ENCODE results near the gene COL18A1.

Gene COL18A1

DNA sequence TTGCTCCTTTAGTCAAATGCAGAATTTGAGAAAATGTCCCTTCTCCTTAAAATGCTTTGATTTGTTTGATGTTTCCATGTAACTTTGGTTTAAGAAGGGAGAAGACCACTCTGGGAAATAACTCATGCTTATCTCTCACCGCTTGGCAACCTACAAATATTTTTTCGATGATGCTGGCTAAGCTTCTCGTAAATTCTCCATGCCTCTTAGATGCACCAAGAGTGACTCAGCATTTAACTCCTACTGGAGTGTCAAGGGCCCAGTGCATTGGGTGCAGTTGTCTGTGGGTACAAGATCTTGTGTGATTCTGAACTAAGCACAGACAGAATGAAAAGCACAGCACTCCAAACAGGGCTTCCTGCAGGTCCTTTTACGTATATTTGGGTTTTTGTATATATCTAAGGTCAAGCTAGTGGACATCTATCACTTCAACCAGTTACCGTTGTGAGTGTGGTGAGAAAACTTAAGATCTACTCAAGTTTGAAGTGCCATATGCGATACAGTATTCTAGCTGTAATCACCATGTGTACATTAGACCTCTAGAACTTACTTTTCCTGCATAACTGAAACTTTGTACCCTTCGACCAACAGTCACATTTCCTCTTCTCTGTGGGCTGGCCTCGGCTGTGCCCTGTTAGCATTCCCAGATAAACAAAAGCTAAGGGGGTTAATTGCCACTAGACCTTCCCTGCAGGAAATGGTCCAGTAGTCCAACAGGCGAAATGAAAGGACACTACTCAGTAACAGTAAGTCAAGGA, 55.8 kb downstream of the COL18A1 start:
- no peak overlapping the region for H2AFZ ChIP-seq (ENCODE audit: low read length)
- H3K27me3 ChIP-seq (ENCODE audit: insufficient read depth, low read length, poor library complexity, severe bottlenecking): no peaks in the 10 kb centered on the region
- TF ChIP-seq EZH2phosphoT487 (IDR thresholded peaks at IDR 0.05; ENCODE audit: borderline replicate concordance) (no peak), CTCF (conservative IDR thresholded peaks at IDR 0.05; ENCODE audit: low read length) (no peak)
- no peak overlapping the region for H3K9ac ChIP-seq (ENCODE audit: low read depth, low read length, poor library complexity, severe bottlenecking)
- H3K36me3 ChIP-seq (ENCODE audit: insufficient read depth, low read length): no peaks in the 10 kb centered on the region
- H3K4me2 ChIP-seq (ENCODE audit: low read depth, low read length, poor library complexity, severe bottlenecking): no peak overlapping the region
- H3K79me2 ChIP-seq (ENCODE audit: insufficient read depth, low read length): no peaks in the 10 kb centered on the region
- H3K9me3 ChIP-seq (ENCODE audit: insufficient read depth, low read depth, low read length): no peaks in the 10 kb centered on the region
- no peak overlapping the region for H3K4me3 ChIP-seq (ENCODE audit: low read length, poor library complexity, severe bottlenecking)
- no peaks in the 10 kb centered on the region for H3K9me2 ChIP-seq (replicated peaks; ENCODE audit: low read depth, low read length)
- H3F3A ChIP-seq (ENCODE audit: low read depth): no peaks in the 10 kb centered on the region
- peaks cover 6% of the 10 kb centered on the region for H3K4me1 ChIP-seq (ENCODE audit: insufficient read depth, low read length, poor library complexity, severe bottlenecking)
- no peaks in the 10 kb centered on the region for H4K20me1 ChIP-seq (ENCODE audit: insufficient read depth, low read length, poor library complexity, severe bottlenecking)

DNA sequence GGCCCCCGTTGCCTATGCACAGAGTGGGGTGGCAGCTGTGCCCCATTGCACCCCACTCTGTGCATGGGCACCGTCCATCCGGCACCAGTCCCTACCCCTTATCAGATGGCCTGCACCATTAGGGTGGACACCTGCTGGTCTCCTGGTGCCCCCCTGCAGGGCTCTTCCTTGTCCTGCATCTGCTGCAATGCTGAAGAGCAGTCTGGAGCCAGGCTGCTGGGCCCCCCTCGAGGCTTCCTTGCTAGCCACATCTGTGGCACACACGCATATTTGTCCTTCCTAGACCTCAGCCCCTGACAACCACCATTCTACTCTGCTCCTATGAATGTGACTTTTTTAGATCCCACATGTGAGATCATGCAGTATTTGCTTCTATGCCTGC, 56.4 kb downstream of the COL18A1 start:
- H4K20me1 ChIP-seq (ENCODE audit: insufficient read depth, low read length, poor library complexity, severe bottlenecking): no peaks in the 10 kb centered on the region
- H3K4me2 ChIP-seq (ENCODE audit: low read depth, low read length, poor library complexity, severe bottlenecking): no peak overlapping the region
- no peaks in the 10 kb centered on the region for H3K27me3 ChIP-seq (ENCODE audit: insufficient read depth, low read length, poor library complexity, severe bottlenecking)
- H3K79me2 ChIP-seq (ENCODE audit: insufficient read depth, low read length): no peaks in the 10 kb centered on the region
- H3K9me3 ChIP-seq (ENCODE audit: insufficient read depth, low read depth, low read length): no peaks in the 10 kb centered on the region
- no peaks in the 10 kb centered on the region for H3F3A ChIP-seq (ENCODE audit: low read depth)
- H3K4me3 ChIP-seq (ENCODE audit: low read length, poor library complexity, severe bottlenecking): no peak overlapping the region
- H3K4me1 ChIP-seq (ENCODE audit: insufficient read depth, low read length, poor library complexity, severe bottlenecking): peaks cover 4% of the 10 kb centered on the region
- H2AFZ ChIP-seq (ENCODE audit: low read length): no peak overlapping the region
- TF ChIP-seq EZH2phosphoT487 (IDR thresholded peaks at IDR 0.05; ENCODE audit: borderline replicate concordance): no peak
- TF ChIP-seq CTCF (conservative IDR thresholded peaks at IDR 0.05; ENCODE audit: low read length): no peak
- no peaks in the 10 kb centered on the region for H3K9me2 ChIP-seq (replicated peaks; ENCODE audit: low read depth, low read length)
- no peaks in the 10 kb centered on the region for H3K36me3 ChIP-seq (ENCODE audit: insufficient read depth, low read length)
- no peak overlapping the region for H3K9ac ChIP-seq (ENCODE audit: low read depth, low read length, poor library complexity, severe bottlenecking)

DNA sequence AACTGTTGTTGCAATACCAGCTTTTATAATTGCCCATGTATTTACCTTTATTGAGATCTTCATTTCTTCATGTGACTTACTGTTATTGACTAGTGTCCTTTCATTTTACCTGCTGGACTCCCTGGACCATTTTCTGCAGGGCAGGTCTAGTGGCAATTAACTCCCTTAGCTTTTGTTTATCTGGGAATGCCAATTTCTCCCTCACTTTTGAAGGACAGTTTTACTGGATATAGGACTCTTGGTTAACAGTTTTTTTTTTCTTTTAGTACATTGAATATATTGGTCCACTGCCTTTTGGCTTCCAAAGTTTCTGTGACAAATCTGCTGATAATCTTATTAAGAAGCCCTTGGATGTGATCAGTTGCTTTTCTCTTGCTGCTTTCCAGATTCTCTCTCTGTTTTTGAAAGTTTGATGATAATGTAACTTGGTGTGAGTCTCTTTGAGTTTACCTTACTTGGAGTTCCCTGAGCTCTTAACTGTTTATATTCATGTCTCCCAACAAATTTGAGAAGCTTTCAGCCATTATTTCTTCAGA, 56.9 kb downstream of the COL18A1 start:
- H3K9ac ChIP-seq (ENCODE audit: low read depth, low read length, poor library complexity, severe bottlenecking): no peak overlapping the region
- H3K4me1 ChIP-seq (ENCODE audit: insufficient read depth, low read length, poor library complexity, severe bottlenecking): peaks cover 4% of the 10 kb centered on the region
- H3K4me2 ChIP-seq (ENCODE audit: low read depth, low read length, poor library complexity, severe bottlenecking): no peak overlapping the region
- H2AFZ ChIP-seq (ENCODE audit: low read length): no peak overlapping the region
- no peaks in the 10 kb centered on the region for H4K20me1 ChIP-seq (ENCODE audit: insufficient read depth, low read length, poor library complexity, severe bottlenecking)
- no peak for TF ChIP-seq EZH2phosphoT487 (IDR thresholded peaks at IDR 0.05; ENCODE audit: borderline replicate concordance)
- TF ChIP-seq CTCF (conservative IDR thresholded peaks at IDR 0.05; ENCODE audit: low read length): no peak
- H3K4me3 ChIP-seq (ENCODE audit: low read length, poor library complexity, severe bottlenecking): no peak overlapping the region
- no peaks in the 10 kb centered on the region for H3K27me3 ChIP-seq (ENCODE audit: insufficient read depth, low read length, poor library complexity, severe bottlenecking)
- H3F3A ChIP-seq (ENCODE audit: low read depth): no peaks in the 10 kb centered on the region
- no peaks in the 10 kb centered on the region for H3K9me3 ChIP-seq (ENCODE audit: insufficient read depth, low read depth, low read length)
- H3K9me2 ChIP-seq (replicated peaks; ENCODE audit: low read depth, low read length): no peaks in the 10 kb centered on the region
- H3K36me3 ChIP-seq (ENCODE audit: insufficient read depth, low read length): no peaks in the 10 kb centered on the region
- H3K79me2 ChIP-seq (ENCODE audit: insufficient read depth, low read length): no peaks in the 10 kb centered on the region

All from Loucy (cell line).